Nephron (organoid): ENCODE results near the gene PACRG.

Source experiments
- H3K27ac Mint-ChIP-seq, 3 experiments: 2 replicates each; pipeline ENCODE4 v1.8.0; 2020; ENCODE audit warnings: mixed read lengths in 3 of 3, mild to moderate bottlenecking in 2 of 3, moderate library complexity in 1 of 3
- H3K27me3 Mint-ChIP-seq: 2 replicates; pipeline ENCODE4 v1.8.0; 2021; ENCODE audit warnings: low read depth, mild to moderate bottlenecking, moderate library complexity, mixed read lengths
- H3K36me3 Mint-ChIP-seq: 2 replicates; pipeline ENCODE4 v1.8.0; 2020; ENCODE audit warnings: low read depth, mixed read lengths
- H3K4me1 Mint-ChIP-seq: 2 replicates; pipeline ENCODE4 v1.8.0; 2020; ENCODE audit warnings: mixed read lengths
- H3K4me3 Mint-ChIP-seq, 3 experiments: 2 replicates each; pipeline ENCODE4 v1.8.0; 2020; ENCODE audit warnings: mild to moderate bottlenecking in 3 of 3, mixed read lengths in 3 of 3, moderate library complexity in 2 of 3
- H3K9me3 Mint-ChIP-seq: 2 replicates; pipeline ENCODE4 v1.8.0; 2020; ENCODE audit warnings: mixed read lengths
- CTCF ChIP-seq, 3 experiments: fragments of 200-600 bp; sonication (generic); IDR thresholded peaks; one replicate each; pipeline ENCODE4 v1.5.0; 2021; ENCODE audit warnings: antibody characterized with exemption in 3 of 3; ENCODE audit not compliant: unreplicated experiment in 3 of 3

PACRG gene

DNA sequence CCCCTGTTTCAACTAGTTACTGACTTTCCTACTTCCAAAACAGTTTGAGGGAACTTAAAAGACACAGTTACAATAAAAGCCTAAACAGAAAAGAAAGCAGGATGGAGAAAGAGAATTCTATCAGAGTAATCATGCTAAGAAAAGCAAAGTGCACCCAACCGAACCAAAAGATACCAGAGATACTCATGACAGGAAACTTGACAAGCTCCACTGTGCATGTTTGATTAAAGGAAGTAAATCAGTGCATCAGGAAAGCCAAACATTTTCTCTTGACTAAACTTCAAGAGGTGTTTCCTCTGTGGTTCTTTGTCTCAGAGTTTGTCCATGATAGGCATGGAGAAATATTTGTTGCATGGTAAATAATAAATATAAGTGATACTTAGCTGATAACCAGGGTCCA lies 138.9 kb downstream of the PACRG start:
- no peak overlapping the region for H3K4me3 Mint-ChIP-seq
- H3K27ac Mint-ChIP-seq, result no peak overlapping the region
- no peak for TF ChIP-seq CTCF (IDR thresholded peaks at IDR 0.05; ENCODE audit: unreplicated experiment in 3 of 3)
- peaks cover 5% of the 10 kb centered on the region for H3K27me3 Mint-ChIP-seq
- H3K9me3 Mint-ChIP-seq, result no peaks in the 10 kb centered on the region
- peaks cover 6% of the 10 kb centered on the region for H3K4me1 Mint-ChIP-seq
- no peaks in the 10 kb centered on the region for H3K36me3 Mint-ChIP-seq

DNA sequence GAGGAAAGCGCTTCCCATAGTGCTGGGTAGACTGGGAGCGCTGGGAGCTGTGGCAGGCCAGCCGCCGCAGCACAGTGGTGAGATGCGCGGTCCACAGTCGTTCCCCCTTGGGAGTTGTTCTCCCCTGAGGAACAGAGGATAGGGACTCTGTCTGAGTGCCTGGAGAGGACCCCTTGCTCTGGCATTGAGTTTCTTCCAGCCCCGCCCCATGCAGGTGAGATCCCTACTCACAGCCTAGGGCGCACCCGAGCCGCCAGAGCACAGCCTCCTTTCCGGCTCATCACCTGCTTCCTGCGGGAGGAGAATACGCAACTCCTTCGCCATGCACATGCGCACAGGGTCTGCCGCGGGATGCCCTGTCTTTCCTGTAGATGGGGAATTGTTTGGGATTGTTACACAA lies 140.6 kb downstream of the PACRG start:
- H3K4me3 Mint-ChIP-seq, result no peak overlapping the region
- no peak overlapping the region for H3K27ac Mint-ChIP-seq
- TF ChIP-seq CTCF (IDR thresholded peaks at IDR 0.05; ENCODE audit: unreplicated experiment in 3 of 3), result no peak
- H3K27me3 Mint-ChIP-seq, result no peaks in the 10 kb centered on the region
- no peaks in the 10 kb centered on the region for H3K36me3 Mint-ChIP-seq
- no peaks in the 10 kb centered on the region for H3K9me3 Mint-ChIP-seq
- H3K4me1 Mint-ChIP-seq, result peaks cover 6% of the 10 kb centered on the region

- Mint-ChIP-seq H3K27ac (no peak overlapping the region), H3K9me3 (no peaks in the 10 kb centered on the region), H3K4me1 (no peaks in the 10 kb centered on the region), H3K4me3 (no peak overlapping the region), H3K27me3 (no peaks in the 10 kb centered on the region), H3K36me3 (no peaks in the 10 kb centered on the region)
- TF ChIP-seq CTCF (IDR thresholded peaks at IDR 0.05; ENCODE audit: unreplicated experiment in 3 of 3), result no peak
These were observed 144.2 kb downstream of the PACRG start for GRCh38 chr6:162871966-162872365.

GRCh38 chr6:162873537-162873936 lies 145.8 kb downstream of the PACRG start:
- Mint-ChIP-seq H3K27ac (no peak overlapping the region), H3K9me3 (no peaks in the 10 kb centered on the region)

GRCh38 chr6:162875070-162875469 lies 147.3 kb downstream of the PACRG start:
- Mint-ChIP-seq H3K36me3 (no peaks in the 10 kb centered on the region), H3K27ac (no peak overlapping the region), H3K4me3 (no peak overlapping the region), H3K4me1 (no peaks in the 10 kb centered on the region), H3K27me3 (no peaks in the 10 kb centered on the region), H3K9me3 (no peaks in the 10 kb centered on the region)
- no peak for TF ChIP-seq CTCF (IDR thresholded peaks at IDR 0.05; ENCODE audit: unreplicated experiment in 3 of 3)

More at GRCh38 chr6:162873537-162873936, 145.8 kb downstream of the PACRG start:
- no peak for TF ChIP-seq CTCF (IDR thresholded peaks at IDR 0.05; ENCODE audit: unreplicated experiment in 3 of 3)
- H3K4me1 Mint-ChIP-seq, result no peaks in the 10 kb centered on the region
- no peak overlapping the region for H3K4me3 Mint-ChIP-seq
- H3K36me3 Mint-ChIP-seq, result no peaks in the 10 kb centered on the region
- no peaks in the 10 kb centered on the region for H3K27me3 Mint-ChIP-seq

GRCh38 chr6:162882801-162883481 lies 155.2 kb downstream of the PACRG start:
- Mint-ChIP-seq H3K4me3 (no peak overlapping the region), H3K27ac (no peak overlapping the region), H3K9me3 (no peaks in the 10 kb centered on the region), H3K4me1 (no peaks in the 10 kb centered on the region), H3K27me3 (no peaks in the 10 kb centered on the region), H3K36me3 (no peaks in the 10 kb centered on the region)
- TF ChIP-seq CTCF (IDR thresholded peaks at IDR 0.05; ENCODE audit: unreplicated experiment in 3 of 3), result no peak
